Measurements from ENCODE around the gene CRIP2.

CRIP2 gene

DNA sequence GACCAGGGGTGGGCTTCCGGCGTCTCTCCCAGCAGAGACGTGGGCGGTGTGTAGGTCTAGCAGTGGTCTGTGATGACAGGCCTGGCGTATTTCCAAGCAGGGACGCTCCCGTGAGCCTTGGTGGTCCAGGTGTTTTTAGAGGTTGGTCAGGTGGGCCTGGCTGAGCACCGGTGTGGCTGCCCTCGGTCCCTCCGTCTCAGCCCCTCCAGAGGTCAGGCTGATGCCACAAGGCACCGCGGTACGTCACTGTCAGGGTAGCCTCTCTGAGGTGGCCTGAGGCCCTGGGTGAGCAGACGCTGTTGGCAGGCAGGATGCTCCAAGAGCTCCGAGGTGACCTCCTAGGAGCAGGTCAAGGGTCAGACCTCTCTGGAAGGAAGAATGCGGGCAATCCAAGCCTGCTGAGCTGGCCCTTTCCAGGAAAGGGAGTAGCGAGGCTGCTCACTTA lies 41.4 kb upstream of the CRIP2 start:
- Histone ChIP-seq H3K9me3 (ENCODE audit: control insufficient read depth in 2 of 2, low read length in 2 of 2) (no peaks in the 10 kb centered on the region), H3K9ac (ENCODE audit: low read depth in 1 of 2, low read length in 2 of 2) (no peak overlapping the region), H3K4me1 (ENCODE audit: control insufficient read depth in 2 of 2, insufficient read depth in 2 of 2, low read length in 2 of 2) (no peaks in the 10 kb centered on the region), H3K36me3 (ENCODE audit: control insufficient read depth in 2 of 2, insufficient read depth in 2 of 2, low read length in 2 of 2) (no peaks in the 10 kb centered on the region), H3K27ac (ENCODE audit: low read depth in 2 of 2, low read length in 2 of 2) (no peak overlapping the region), H3K4me3 (ENCODE audit: low read length in 2 of 2) (no peak overlapping the region), H3K27me3 (ENCODE audit: control insufficient read depth in 2 of 2, insufficient read depth in 2 of 2, low read length in 2 of 2) (no peaks in the 10 kb centered on the region)

- Histone ChIP-seq H3K4me3 (ENCODE audit: low read length in 2 of 2) (no peak overlapping the region), H3K9ac (ENCODE audit: low read depth in 1 of 2, low read length in 2 of 2) (no peak overlapping the region), H3K9me3 (ENCODE audit: control insufficient read depth in 2 of 2, low read length in 2 of 2) (no peaks in the 10 kb centered on the region), H3K27ac (ENCODE audit: low read depth in 2 of 2, low read length in 2 of 2) (no peak overlapping the region), H3K36me3 (ENCODE audit: control insufficient read depth in 2 of 2, insufficient read depth in 2 of 2, low read length in 2 of 2) (peaks cover 0 to 2% of the 10 kb centered on the region in 2 donors), H3K4me1 (ENCODE audit: control insufficient read depth in 2 of 2, insufficient read depth in 2 of 2, low read length in 2 of 2) (no peaks in the 10 kb centered on the region), H3K27me3 (ENCODE audit: control insufficient read depth in 2 of 2, insufficient read depth in 2 of 2, low read length in 2 of 2) (no peaks in the 10 kb centered on the region)
Measured at GRCh38 chr14:105436402-105436801, 38.2 kb upstream of the CRIP2 start.

DNA sequence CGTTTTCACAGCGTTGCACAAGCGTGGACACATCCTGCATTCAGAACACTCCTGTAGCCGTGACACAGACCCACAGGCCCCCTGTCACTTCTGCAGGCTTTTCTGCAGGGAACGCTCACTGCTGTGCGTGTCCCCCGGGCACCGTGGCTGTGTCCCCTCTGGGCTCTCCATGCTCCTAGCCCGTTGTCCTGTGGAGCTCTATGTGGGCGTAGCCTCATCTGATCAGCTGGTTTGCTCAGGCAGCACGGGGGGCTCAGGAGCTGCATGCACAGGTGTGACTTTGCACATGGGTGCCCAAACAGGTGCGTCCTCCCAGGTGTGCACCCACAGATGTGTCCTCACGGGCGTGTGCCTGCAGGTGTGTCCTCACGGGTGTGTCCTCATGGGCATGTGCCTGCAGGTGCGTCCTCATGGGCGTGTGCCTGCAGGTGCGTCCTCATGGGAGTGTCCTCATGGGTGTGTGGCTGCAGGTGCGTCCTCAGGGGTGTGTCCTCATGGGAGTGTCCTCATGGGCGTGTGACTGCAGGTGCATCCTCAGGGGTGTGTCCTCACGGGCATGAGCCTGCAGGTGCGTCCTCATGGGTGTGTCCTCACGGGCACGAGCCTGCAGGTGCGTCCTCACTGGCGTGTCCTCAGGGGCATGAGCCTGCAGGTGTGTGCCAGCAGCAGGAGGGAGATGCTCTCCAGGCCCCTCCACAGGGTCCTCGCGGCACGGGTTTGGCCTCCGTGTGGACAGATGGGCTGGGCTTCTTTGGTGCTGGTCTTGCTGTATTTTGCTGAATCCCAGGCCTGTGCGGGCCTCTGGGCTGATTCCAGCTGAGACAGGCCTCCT lies 37.5 kb upstream of the CRIP2 start:
- H3K27ac ChIP-seq (ENCODE audit: low read depth in 2 of 2, low read length in 2 of 2): no peak overlapping the region
- no peaks in the 10 kb centered on the region for H3K27me3 ChIP-seq (ENCODE audit: control insufficient read depth in 2 of 2, insufficient read depth in 2 of 2, low read length in 2 of 2)
- no peaks in the 10 kb centered on the region for H3K4me1 ChIP-seq (ENCODE audit: control insufficient read depth in 2 of 2, insufficient read depth in 2 of 2, low read length in 2 of 2)
- H3K9me3 ChIP-seq (ENCODE audit: control insufficient read depth in 2 of 2, low read length in 2 of 2): no peaks in the 10 kb centered on the region
- H3K4me3 ChIP-seq (ENCODE audit: low read length in 2 of 2): no peak overlapping the region
- no peak overlapping the region for H3K9ac ChIP-seq (ENCODE audit: low read depth in 1 of 2, low read length in 2 of 2)
- peaks cover 0 to 2% of the 10 kb centered on the region in 2 donors for H3K36me3 ChIP-seq (ENCODE audit: control insufficient read depth in 2 of 2, insufficient read depth in 2 of 2, low read length in 2 of 2)

DNA sequence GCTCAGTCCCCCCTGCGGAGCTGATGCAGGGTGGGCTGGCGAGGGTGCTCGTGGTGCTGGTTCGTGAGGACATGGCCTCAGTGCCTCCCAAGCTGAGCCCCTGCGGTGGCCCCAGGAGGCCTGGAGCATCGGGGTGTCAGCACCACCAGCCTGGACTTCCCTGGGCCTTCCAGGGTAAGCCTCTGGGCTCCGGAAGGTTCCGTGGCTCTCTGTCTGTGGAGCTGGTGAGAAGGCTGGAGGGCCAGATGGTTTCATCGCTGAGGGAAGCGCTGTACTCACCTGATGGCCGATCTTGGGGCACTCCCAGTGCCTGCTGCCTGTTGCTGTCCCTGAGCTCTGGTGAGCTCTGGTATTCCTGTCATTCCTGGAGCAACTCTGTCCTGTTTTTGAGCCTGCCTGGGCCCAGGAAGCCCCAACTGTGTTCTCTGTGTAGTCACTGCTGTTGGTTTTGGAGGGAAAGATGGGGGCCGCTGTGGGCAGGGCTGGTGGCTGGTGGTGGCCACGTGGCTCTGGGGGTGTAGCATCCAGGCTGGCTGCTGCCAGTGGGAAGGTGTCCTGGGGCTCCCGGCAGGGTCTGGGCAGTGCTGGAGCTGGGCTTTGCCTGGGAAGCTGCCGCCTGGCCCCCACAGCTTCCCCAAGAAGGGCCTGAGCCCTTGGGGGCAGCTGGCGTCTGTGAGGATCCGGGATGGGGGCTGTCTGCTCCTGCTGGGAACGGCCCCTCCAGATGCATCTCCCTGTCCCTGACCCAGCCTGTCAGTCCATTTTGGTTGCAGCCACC lies 36.7 kb upstream of the CRIP2 start:
- H3K9ac ChIP-seq (ENCODE audit: low read depth in 1 of 2, low read length in 2 of 2): no peak overlapping the region
- no peak overlapping the region for H3K27ac ChIP-seq (ENCODE audit: low read depth in 2 of 2, low read length in 2 of 2)

DNA sequence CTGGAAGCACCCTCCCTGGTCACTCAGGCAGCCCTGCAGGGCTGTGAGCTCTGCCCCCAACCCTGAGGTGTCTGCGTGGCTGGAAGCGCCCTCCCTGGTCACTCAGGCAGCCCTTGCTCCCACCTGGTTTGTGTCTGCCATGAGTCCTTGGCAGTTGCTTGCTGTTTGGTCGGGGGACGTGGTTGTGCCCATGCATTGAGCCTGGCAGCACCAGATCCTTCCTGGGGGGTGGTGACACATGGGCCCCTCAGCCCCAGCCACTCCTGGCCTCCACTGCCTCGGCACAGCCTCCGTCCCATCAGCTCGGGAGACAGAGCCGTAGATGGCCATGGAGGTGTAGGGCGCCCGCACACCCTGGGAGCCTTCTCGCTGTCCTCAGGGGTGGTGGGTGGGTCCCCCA lies 35.4 kb upstream of the CRIP2 start:
- Histone ChIP-seq H3K9me3 (ENCODE audit: control insufficient read depth in 2 of 2, low read length in 2 of 2) (no peaks in the 10 kb centered on the region), H3K27ac (ENCODE audit: low read depth in 2 of 2, low read length in 2 of 2) (no peak overlapping the region), H3K9ac (ENCODE audit: low read depth in 1 of 2, low read length in 2 of 2) (no peak overlapping the region), H3K27me3 (ENCODE audit: control insufficient read depth in 2 of 2, insufficient read depth in 2 of 2, low read length in 2 of 2) (no peaks in the 10 kb centered on the region), H3K36me3 (ENCODE audit: control insufficient read depth in 2 of 2, insufficient read depth in 2 of 2, low read length in 2 of 2) (peaks cover 3 to 13% of the 10 kb centered on the region in 2 donors), H3K4me1 (ENCODE audit: control insufficient read depth in 2 of 2, insufficient read depth in 2 of 2, low read length in 2 of 2) (no peaks in the 10 kb centered on the region), H3K4me3 (ENCODE audit: low read length in 2 of 2) (no peak overlapping the region)

More for the DNA sequence above, 36.7 kb upstream of the CRIP2 start:
- Histone ChIP-seq H3K4me3 (ENCODE audit: low read length in 2 of 2) (no peak overlapping the region), H3K36me3 (ENCODE audit: control insufficient read depth in 2 of 2, insufficient read depth in 2 of 2, low read length in 2 of 2) (peaks cover under 1 to 10% of the 10 kb centered on the region in 2 donors), H3K9me3 (ENCODE audit: control insufficient read depth in 2 of 2, low read length in 2 of 2) (no peaks in the 10 kb centered on the region), H3K4me1 (ENCODE audit: control insufficient read depth in 2 of 2, insufficient read depth in 2 of 2, low read length in 2 of 2) (no peaks in the 10 kb centered on the region), H3K27me3 (ENCODE audit: control insufficient read depth in 2 of 2, insufficient read depth in 2 of 2, low read length in 2 of 2) (no peaks in the 10 kb centered on the region)

GRCh38 chr14:105439710-105440553 lies 34.7 kb upstream of the CRIP2 start:
- H3K9me3 ChIP-seq (ENCODE audit: control insufficient read depth in 2 of 2, low read length in 2 of 2): no peaks in the 10 kb centered on the region
- no peak overlapping the region for H3K27ac ChIP-seq (ENCODE audit: low read depth in 2 of 2, low read length in 2 of 2)
- H3K4me3 ChIP-seq (ENCODE audit: low read length in 2 of 2): no peak overlapping the region
- no peak overlapping the region for H3K9ac ChIP-seq (ENCODE audit: low read depth in 1 of 2, low read length in 2 of 2)
- H3K36me3 ChIP-seq (ENCODE audit: control insufficient read depth in 2 of 2, insufficient read depth in 2 of 2, low read length in 2 of 2): peaks cover 3 to 13% of the 10 kb centered on the region in 2 donors
- no peaks in the 10 kb centered on the region for H3K4me1 ChIP-seq (ENCODE audit: control insufficient read depth in 2 of 2, insufficient read depth in 2 of 2, low read length in 2 of 2)
- no peaks in the 10 kb centered on the region for H3K27me3 ChIP-seq (ENCODE audit: control insufficient read depth in 2 of 2, insufficient read depth in 2 of 2, low read length in 2 of 2)

GRCh38 chr14:105440554-105440900 lies 34.1 kb upstream of the CRIP2 start:
- no peaks in the 10 kb centered on the region for H3K9me3 ChIP-seq (ENCODE audit: control insufficient read depth in 2 of 2, low read length in 2 of 2)
- H3K36me3 ChIP-seq (ENCODE audit: control insufficient read depth in 2 of 2, insufficient read depth in 2 of 2, low read length in 2 of 2): peaks cover 3 to 13% of the 10 kb centered on the region in 2 donors
- H3K9ac ChIP-seq (ENCODE audit: low read depth in 1 of 2, low read length in 2 of 2): no peak overlapping the region
- H3K4me3 ChIP-seq (ENCODE audit: low read length in 2 of 2): no peak overlapping the region
- no peaks in the 10 kb centered on the region for H3K4me1 ChIP-seq (ENCODE audit: control insufficient read depth in 2 of 2, insufficient read depth in 2 of 2, low read length in 2 of 2)
- H3K27ac ChIP-seq (ENCODE audit: low read depth in 2 of 2, low read length in 2 of 2): no peak overlapping the region
- no peaks in the 10 kb centered on the region for H3K27me3 ChIP-seq (ENCODE audit: control insufficient read depth in 2 of 2, insufficient read depth in 2 of 2, low read length in 2 of 2)

DNA sequence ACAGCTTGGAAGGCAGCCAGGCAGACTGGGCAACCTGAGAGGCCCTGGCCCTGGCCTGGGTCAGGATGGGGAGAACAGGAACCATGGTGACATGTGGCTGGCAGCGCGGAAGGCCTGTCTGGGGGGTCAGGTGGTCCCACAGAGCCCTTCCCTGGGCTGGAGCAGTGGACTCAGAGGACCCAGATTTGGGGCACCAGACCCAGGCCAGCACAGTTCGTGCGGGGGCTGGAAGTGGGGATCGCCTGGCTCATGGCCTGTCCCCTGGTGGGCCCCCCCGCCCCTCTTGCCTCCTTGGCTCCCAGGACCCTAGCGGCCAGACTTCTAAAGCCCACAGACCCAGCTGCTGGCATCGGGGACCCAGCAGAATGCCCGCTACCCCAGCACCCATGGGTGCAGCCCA lies 33.6 kb upstream of the CRIP2 start:
- Histone ChIP-seq H3K36me3 (ENCODE audit: control insufficient read depth in 2 of 2, insufficient read depth in 2 of 2, low read length in 2 of 2) (peaks cover 3 to 13% of the 10 kb centered on the region in 2 donors), H3K9ac (ENCODE audit: low read depth in 1 of 2, low read length in 2 of 2) (no peak overlapping the region), H3K27me3 (ENCODE audit: control insufficient read depth in 2 of 2, insufficient read depth in 2 of 2, low read length in 2 of 2) (no peaks in the 10 kb centered on the region), H3K4me3 (ENCODE audit: low read length in 2 of 2) (no peak overlapping the region), H3K9me3 (ENCODE audit: control insufficient read depth in 2 of 2, low read length in 2 of 2) (no peaks in the 10 kb centered on the region), H3K4me1 (ENCODE audit: control insufficient read depth in 2 of 2, insufficient read depth in 2 of 2, low read length in 2 of 2) (no peaks in the 10 kb centered on the region), H3K27ac (ENCODE audit: low read depth in 2 of 2, low read length in 2 of 2) (no peak overlapping the region)

- Histone ChIP-seq H3K27me3 (ENCODE audit: control insufficient read depth in 2 of 2, insufficient read depth in 2 of 2, low read length in 2 of 2) (no peaks in the 10 kb centered on the region), H3K4me3 (ENCODE audit: low read length in 2 of 2) (no peak overlapping the region), H3K9me3 (ENCODE audit: control insufficient read depth in 2 of 2, low read length in 2 of 2) (no peaks in the 10 kb centered on the region), H3K36me3 (ENCODE audit: control insufficient read depth in 2 of 2, insufficient read depth in 2 of 2, low read length in 2 of 2) (peaks cover 3 to 13% of the 10 kb centered on the region in 2 donors), H3K4me1 (ENCODE audit: control insufficient read depth in 2 of 2, insufficient read depth in 2 of 2, low read length in 2 of 2) (no peaks in the 10 kb centered on the region), H3K9ac (ENCODE audit: low read depth in 1 of 2, low read length in 2 of 2) (no peak overlapping the region), H3K27ac (ENCODE audit: low read depth in 2 of 2, low read length in 2 of 2) (no peak overlapping the region)
Measured at GRCh38 chr14:105442125-105442524, 32.5 kb upstream of the CRIP2 start.

All from mucosa of rectum (tissue), 2 donors.